Endothelial cell of umbilical vein (primary cell): ENCODE data around the gene CFAP45. TPM values are rescaled to one million over a fixed set of nuclear protein-coding genes. Genes with fewer than 3 reads are reported as not detected.

Source experiments
- BruUV-seq: library from RNA; stranded (reverse); fragments of 400-500 nt; replicated peaks from 2 replicates; lab custom pipeline; 2021; lab: Mats Ljungman, UMichigan
- CTCF ChIA-PET: fragments of 300-600, 350-600 bp; sonication (Branson Sonifier 250); formaldehyde crosslinking; loops from one replicate; lab custom pipeline; 2021; ENCODE audit warnings: antibody characterized with exemption, inconsistent platforms; lab: Charles Lee
- POLR2A ChIA-PET: fragments of 300-600, 350-600 bp; sonication (Branson Sonifier 250); formaldehyde crosslinking; loops from one replicate; lab custom pipeline; 2021; ENCODE audit warnings: antibody characterized with exemption, inconsistent platforms; lab: Charles Lee
- DNase-seq: peaks from one replicate; pipeline ENCODE4 v3.0.0-alpha.2; 2011; ENCODE audit warnings: low read depth, low spot score
- FAIRE-seq: peaks from 2 replicates; lab custom pipeline; 2011; peaks lifted over from hg19 to GRCh38; lab: Jason Lieb, UNC
- H2AFZ ChIP-seq: 2 replicates; pipeline ENCODE4 v1.6.0; 2012; ENCODE audit warnings: low read depth, low read length, control low read depth, inconsistent platforms
- H3K27ac ChIP-seq: 2 replicates; pipeline ENCODE4 v1.5.1; 2011; ENCODE audit warnings: low read depth, mild to moderate bottlenecking, control low read depth, low read length, moderate library complexity; ENCODE audit not compliant: insufficient read depth
- H3K27me3 ChIP-seq, 2 experiments: 2 replicates each; pipeline versions ENCODE4 v1.6.0 to v1.6.1; 2011; ENCODE audit warnings: low read length in 2 of 2, mixed read lengths in 1 of 2; ENCODE audit not compliant: control insufficient read depth in 2 of 2, insufficient read depth in 2 of 2
- H3K36me3 ChIP-seq, 2 experiments: 2 replicates in 1 of 2; 3 replicates in 1 of 2; pipeline ENCODE4 v1.5.1; 2011; ENCODE audit warnings: low read length in 2 of 2, mild to moderate bottlenecking in 1 of 2, moderate library complexity in 1 of 2; ENCODE audit not compliant: control insufficient read depth in 2 of 2, insufficient read depth in 2 of 2; ENCODE audit errors: extremely low read depth in 1 of 2
- H3K4me1 ChIP-seq: 3 replicates; pipeline ENCODE4 v1.5.1; 2011; ENCODE audit warnings: mild to moderate bottlenecking, low read length; ENCODE audit not compliant: control insufficient read depth, insufficient read depth; ENCODE audit errors: extremely low read depth
- H3K4me2 ChIP-seq: 2 replicates; pipeline ENCODE4 v1.6.1; 2011; ENCODE audit warnings: low read length, control low read depth, mixed read lengths; ENCODE audit not compliant: insufficient read depth
- H3K4me3 ChIP-seq, 3 experiments: fragments of 200-600 bp in 1 of 3; sonication (generic), shearing (Covaris generic) in 1 of 3; replicated peaks in 1 of 3; 2 replicates each; pipeline ENCODE4 v1.5.1; 2011 to 2016; ENCODE audit warnings: control low read depth in 3 of 3, low read length in 3 of 3, mild to moderate bottlenecking in 2 of 3, inconsistent platforms in 1 of 3, low read depth in 1 of 3, moderate library complexity in 1 of 3; ENCODE audit not compliant: insufficient read depth in 1 of 3
- H3K79me2 ChIP-seq: 2 replicates; pipeline ENCODE4 v1.6.0; 2012; ENCODE audit warnings: low read length, inconsistent platforms; ENCODE audit not compliant: control insufficient read depth, insufficient read depth
- H3K9ac ChIP-seq: replicated peaks from 2 replicates; pipeline ENCODE3; 2011; ENCODE audit warnings: low read length, control low read depth; ENCODE audit not compliant: insufficient read depth; ENCODE audit errors: extremely low read depth
- H3K9me1 ChIP-seq: replicated peaks from 3 replicates; pipeline ENCODE4 v1.6.0; 2011; ENCODE audit warnings: mild to moderate bottlenecking, low read length; ENCODE audit not compliant: control insufficient read depth, insufficient read depth; ENCODE audit errors: extremely low read depth
- H3K9me3 ChIP-seq: replicated peaks from 2 replicates; pipeline ENCODE4 v1.5.1; 2012; ENCODE audit warnings: low read length, inconsistent platforms; ENCODE audit not compliant: control insufficient read depth, insufficient read depth
- H4K20me1 ChIP-seq: replicated peaks from 2 replicates; pipeline ENCODE3; 2011; ENCODE audit warnings: mild to moderate bottlenecking, low read length; ENCODE audit not compliant: control insufficient read depth, insufficient read depth; ENCODE audit errors: extremely low read depth
- EZH2 ChIP-seq: IDR thresholded peaks from 2 replicates; pipeline ENCODE4 v1.6.1; 2012; ENCODE audit warnings: borderline replicate concordance, low read depth, mild to moderate bottlenecking, moderate library complexity, low read length, inconsistent platforms; ENCODE audit not compliant: severe bottlenecking
- FOS ChIP-seq: IDR thresholded peaks from 2 replicates; pipeline ENCODE4 v1.6.1; 2011; ENCODE audit warnings: mild to moderate bottlenecking, low read length, moderate library complexity, borderline replicate concordance; ENCODE audit not compliant: insufficient read depth
- MYC ChIP-seq: IDR thresholded peaks from one replicate; pipeline ENCODE4 v1.6.1; 2011; ENCODE audit warnings: mild to moderate bottlenecking, low read depth, low read length
- POLR2A ChIP-seq: IDR thresholded peaks from 2 replicates; pipeline ENCODE4 v1.6.1; 2012; ENCODE audit warnings: low read depth, mild to moderate bottlenecking, control low read depth, low read length
- dilution Hi-C: fragments of 300-500 bp; cut with MboI; formaldehyde crosslinking; loops from one replicate; pipeline ENCODE4 v1.15.0; 2019; ENCODE audit warnings: low sequenced_read_pairs; ENCODE audit not compliant: extremely low pct_ligation_motif_present
- intact Hi-C: fragments of 100-400 bp; cut with micrococcal nuclease; formaldehyde crosslinking; loops from one replicate; pipeline ENCODE4 v1.10.0; 2022
- polyA plus RNA-seq, 4 experiments: library from polyadenylated mRNA; depleted of rRNA in 3 of 4; stranded (reverse) in 3 of 4; unstranded in 1 of 4; fragments of >200 nt; gene quantifications; 2 replicates each; pipeline versions ENCODE4 v1.2.1 to v1.2.3, GENCODE V29; 2011 to 2012; ENCODE audit warnings: missing spikeins in 1 of 4
- total RNA-seq: library from RNA; stranded (reverse); gene quantifications from 2 replicates; pipeline ENCODE4 v1.2.3, GENCODE V29; 2021

CFAP45 gene
- total and polyA plus RNA-seq, 2 donors (not counting 3 experiments of a cell fraction or from before 2014, with no cell fraction given), result 0.25 to 2.5 TPM

DNA sequence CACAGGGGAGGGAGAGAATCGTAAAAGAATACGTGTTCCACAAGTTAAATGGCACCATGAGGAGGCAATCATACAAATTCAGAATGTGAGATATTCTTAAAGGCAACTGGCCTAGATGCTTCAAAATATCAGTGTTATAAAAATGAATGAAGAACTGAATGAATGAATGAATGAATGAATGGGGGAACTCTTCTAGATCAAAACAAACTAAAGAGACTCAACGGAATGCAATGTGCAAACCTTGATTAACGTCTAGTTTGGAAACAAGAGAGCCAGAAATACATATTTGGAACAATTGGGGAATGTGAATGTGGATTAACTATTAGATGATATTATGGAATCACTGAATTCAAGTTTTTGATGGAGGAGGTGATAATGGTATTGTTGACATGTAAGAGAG is 16.8 kb downstream of the CFAP45 start:
- Histone ChIP-seq H3K27ac (no peak overlapping the region), H3K4me1 (peaks cover 16% of the 10 kb centered on the region), H3K36me3 (no peaks in the 10 kb centered on the region), H3K9ac (no peak overlapping the region), H3K27me3 (no peaks in the 10 kb centered on the region), H3K79me2 (no peaks in the 10 kb centered on the region), H4K20me1 (no peaks in the 10 kb centered on the region), H3K9me3 (no peaks in the 10 kb centered on the region), H2AFZ (no peak overlapping the region), H3K9me1 (no peaks in the 10 kb centered on the region), H3K4me2 (no peak overlapping the region), H3K4me3 (no peak overlapping the region)
- ChIA-PET POLR2A (no interaction called here), CTCF (interaction anchor here (1.3 to 5.0 kb wide), 3 partner anchors 7 to 102 kb away, joined by 4 to 36 read pairs (median 31); partner anchors contain the start of gene DUSP23)
- dilution Hi-C loops (no loop called here), intact Hi-C loops (loop anchor here (2.0 kb wide), 1 partner anchor 28 kb away; no protein-coding TSS in a partner anchor)
- FAIRE-seq, result no peak
- no peak for DNase-seq
- TF ChIP-seq MYC (no peak), FOS (no peak), POLR2A (no peak)
- no TSS peak for BruUV-seq

DNA sequence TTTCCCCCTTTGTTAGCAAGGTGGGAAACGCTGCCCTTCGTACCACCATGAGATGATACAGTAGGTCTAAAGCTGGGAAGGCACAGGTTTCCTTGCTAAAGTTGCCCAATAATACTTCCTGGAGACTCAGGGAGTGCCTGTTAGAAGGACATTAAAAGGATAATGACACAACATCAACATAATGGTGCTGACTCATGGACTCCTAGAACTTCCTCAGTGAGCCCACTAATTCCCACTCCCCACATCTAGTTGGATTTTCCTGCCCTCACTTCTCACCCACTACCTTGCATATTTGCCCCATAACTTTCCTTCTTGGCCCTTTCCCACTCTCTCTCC is 17.5 kb downstream of the CFAP45 start:
- Histone ChIP-seq H3K27ac (peak overlapping the region; percentile 70), H3K9me1 (no peaks in the 10 kb centered on the region), H3K9me3 (no peaks in the 10 kb centered on the region), H3K4me1 (peaks cover 16% of the 10 kb centered on the region), H3K27me3 (no peaks in the 10 kb centered on the region), H3K4me2 (peak overlapping the region; percentile 65), H3K79me2 (no peaks in the 10 kb centered on the region), H3K36me3 (no peaks in the 10 kb centered on the region), H4K20me1 (no peaks in the 10 kb centered on the region), H3K9ac (no peak overlapping the region), H3K4me3 (no peak overlapping the region), H2AFZ (no peak overlapping the region)
- POLR2A ChIA-PET, result no interaction called here
- CTCF ChIA-PET, result interaction anchor here (1.3 to 5.0 kb wide), 3 partner anchors 8 to 102 kb away, joined by 4 to 36 read pairs (median 31); partner anchors contain the start of gene DUSP23
- peak; percentile 55 for FAIRE-seq
- DNase-seq, result peak; percentile 28
- TF ChIP-seq EZH2 (no peak), FOS (peak; percentile 41)
- BruUV-seq, result no TSS peak
- dilution Hi-C loops (no loop called here), intact Hi-C loops (loop anchor here (2.0 kb wide), 1 partner anchor 28 kb away; no protein-coding TSS in a partner anchor)
